BE2C (cell line): ENCODE results near the gene BUD31.

Experiments used
- DNase-seq: peaks from one replicate; pipeline ENCODE4 v3.0.0-alpha.2; 2020
- H3K27me3 ChIP-seq: fragments of 250-450 bp; sonication (Bioruptor Pico); 2 replicates; pipeline ENCODE4 v1.5.1; 2020; ENCODE audit warnings: mild to moderate bottlenecking
- H3K36me3 ChIP-seq: fragments of 250-450 bp; sonication (Bioruptor Pico); 2 replicates; pipeline ENCODE4 v1.5.1; 2020; ENCODE audit warnings: mild to moderate bottlenecking
- H3K4me1 ChIP-seq: fragments of 250-450 bp; sonication (Bioruptor Pico); 2 replicates; pipeline ENCODE4 v1.5.1; 2020
- H3K4me3 ChIP-seq: 2 replicates; pipeline ENCODE4 v1.5.1; 2011; ENCODE audit warnings: low read depth, low read length
- H3K9me3 ChIP-seq: fragments of 250-450 bp; sonication (Bioruptor Pico); 2 replicates; pipeline ENCODE4 v1.5.1; 2020
- TF ChIP-seq, protein P1 (sequence below): IDR thresholded peaks from 2 replicates; pipeline ENCODE4 v1.5.1; 2012; ENCODE audit warnings: mild to moderate bottlenecking, low read depth, low read length

BUD31 gene

DNA sequence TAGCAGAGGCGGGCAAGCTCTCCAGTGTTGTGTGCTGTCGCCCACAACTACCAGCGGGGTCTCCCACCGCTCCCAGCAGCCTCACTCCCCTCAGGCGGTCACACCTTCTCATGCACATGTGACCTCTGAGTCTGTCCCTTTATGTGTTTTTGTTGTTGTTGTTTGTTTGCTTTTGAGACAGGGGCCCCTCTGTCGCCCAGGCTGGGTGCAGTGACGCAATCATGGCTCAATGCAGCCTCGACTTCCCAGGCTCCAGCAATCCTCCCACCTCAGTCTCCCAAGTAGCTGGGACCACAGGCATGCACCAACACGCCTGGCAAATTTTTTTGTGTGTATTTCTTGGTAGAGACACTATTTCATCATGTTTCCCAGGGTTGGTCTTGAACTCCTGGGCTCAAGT lies 31.4 kb downstream of the BUD31 start:
- Histone ChIP-seq H3K9me3 (no peaks in the 10 kb centered on the region), H3K27me3 (no peaks in the 10 kb centered on the region), H3K4me1 (no peaks in the 10 kb centered on the region; the same call in 1 of the 2 replicates), H3K36me3 (peaks cover 46% of the 10 kb centered on the region), H3K4me3 (no peak overlapping the region; the same call in 1 of the 2 replicates)
- TF ChIP-seq, protein P1, sequence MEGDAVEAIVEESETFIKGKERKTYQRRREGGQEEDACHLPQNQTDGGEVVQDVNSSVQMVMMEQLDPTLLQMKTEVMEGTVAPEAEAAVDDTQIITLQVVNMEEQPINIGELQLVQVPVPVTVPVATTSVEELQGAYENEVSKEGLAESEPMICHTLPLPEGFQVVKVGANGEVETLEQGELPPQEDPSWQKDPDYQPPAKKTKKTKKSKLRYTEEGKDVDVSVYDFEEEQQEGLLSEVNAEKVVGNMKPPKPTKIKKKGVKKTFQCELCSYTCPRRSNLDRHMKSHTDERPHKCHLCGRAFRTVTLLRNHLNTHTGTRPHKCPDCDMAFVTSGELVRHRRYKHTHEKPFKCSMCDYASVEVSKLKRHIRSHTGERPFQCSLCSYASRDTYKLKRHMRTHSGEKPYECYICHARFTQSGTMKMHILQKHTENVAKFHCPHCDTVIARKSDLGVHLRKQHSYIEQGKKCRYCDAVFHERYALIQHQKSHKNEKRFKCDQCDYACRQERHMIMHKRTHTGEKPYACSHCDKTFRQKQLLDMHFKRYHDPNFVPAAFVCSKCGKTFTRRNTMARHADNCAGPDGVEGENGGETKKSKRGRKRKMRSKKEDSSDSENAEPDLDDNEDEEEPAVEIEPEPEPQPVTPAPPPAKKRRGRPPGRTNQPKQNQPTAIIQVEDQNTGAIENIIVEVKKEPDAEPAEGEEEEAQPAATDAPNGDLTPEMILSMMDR, result no peak
- DNase-seq, result no peak

DNA sequence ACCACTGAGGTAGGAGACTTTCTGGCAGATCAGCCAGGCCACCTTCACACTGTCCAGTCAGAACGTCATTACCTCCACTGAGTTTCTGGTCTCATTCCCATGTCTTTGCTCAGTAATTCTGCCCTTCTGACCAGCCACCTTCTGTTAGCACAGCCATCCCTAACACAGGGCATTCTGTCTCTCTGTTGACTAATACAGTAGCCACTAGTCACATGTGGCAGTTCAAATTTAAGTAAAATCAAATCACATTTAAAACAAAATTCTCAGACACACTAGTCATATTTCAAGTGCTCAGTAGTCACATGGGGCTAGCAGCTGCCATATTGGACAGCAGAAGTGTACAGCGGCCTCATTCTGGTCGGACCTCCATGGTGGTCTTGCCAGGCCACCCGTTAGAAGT lies 37.3 kb downstream of the BUD31 start:
- no peak overlapping the region for H3K4me3 ChIP-seq
- TF ChIP-seq, protein P1, result no peak
- no peak for DNase-seq
- no peaks in the 10 kb centered on the region for H3K4me1 ChIP-seq
- H3K27me3 ChIP-seq, result no peaks in the 10 kb centered on the region
- H3K9me3 ChIP-seq, result no peaks in the 10 kb centered on the region
- peaks cover 77% of the 10 kb centered on the region for H3K36me3 ChIP-seq

DNA sequence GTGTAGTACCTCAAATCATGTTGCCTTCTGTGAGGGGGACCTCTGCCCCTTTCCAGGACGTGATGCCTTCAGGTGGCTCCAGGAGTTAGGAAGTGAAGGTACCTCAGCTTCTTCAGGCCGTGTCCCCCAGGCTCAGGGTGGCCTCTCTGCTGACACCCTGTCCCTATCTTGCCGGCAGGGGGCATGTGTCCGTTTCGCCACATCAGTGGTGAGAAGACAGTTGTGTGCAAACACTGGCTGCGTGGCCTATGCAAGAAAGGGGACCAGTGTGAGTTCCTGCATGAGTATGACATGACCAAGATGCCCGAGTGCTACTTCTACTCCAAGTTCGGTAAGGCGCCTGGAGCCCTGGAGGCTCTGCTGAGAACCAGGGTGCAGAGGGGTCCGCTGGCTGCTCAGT lies 39.2 kb downstream of the BUD31 start:
- peaks cover 80% of the 10 kb centered on the region for H3K36me3 ChIP-seq

DNA sequence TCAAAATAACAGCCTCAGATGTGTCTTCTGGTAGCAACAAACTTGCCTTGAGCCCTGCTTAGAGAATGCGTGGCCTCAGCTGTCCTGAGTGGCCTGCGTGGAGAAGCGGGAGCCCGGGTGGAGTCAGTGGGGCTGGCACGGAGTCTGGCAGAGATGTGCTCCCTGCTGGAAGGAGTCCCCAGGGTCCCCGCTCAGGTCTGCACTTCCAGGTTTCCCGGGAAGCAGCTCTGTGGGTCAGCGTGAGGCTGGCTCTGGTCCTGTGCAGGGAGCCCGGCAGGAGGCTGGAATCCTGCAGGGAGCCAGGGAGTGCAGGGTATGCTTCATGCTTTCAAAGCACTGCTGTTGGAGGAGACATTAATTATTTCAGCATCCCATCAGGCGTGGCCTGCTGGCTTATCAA lies 40.1 kb downstream of the BUD31 start:
- Histone ChIP-seq H3K27me3 (no peaks in the 10 kb centered on the region), H3K36me3 (peaks cover 80% of the 10 kb centered on the region), H3K4me3 (no peak overlapping the region), H3K9me3 (no peaks in the 10 kb centered on the region), H3K4me1 (no peaks in the 10 kb centered on the region)
- DNase-seq, result no peak
- TF ChIP-seq, protein P1, result no peak

More for the DNA sequence above, 39.2 kb downstream of the BUD31 start:
- DNase-seq, result peak; percentile 33
- no peaks in the 10 kb centered on the region for H3K27me3 ChIP-seq
- TF ChIP-seq, protein P1, result peak; percentile 35
- H3K9me3 ChIP-seq, result no peaks in the 10 kb centered on the region
- no peak overlapping the region for H3K4me3 ChIP-seq
- H3K4me1 ChIP-seq, result no peaks in the 10 kb centered on the region

DNA sequence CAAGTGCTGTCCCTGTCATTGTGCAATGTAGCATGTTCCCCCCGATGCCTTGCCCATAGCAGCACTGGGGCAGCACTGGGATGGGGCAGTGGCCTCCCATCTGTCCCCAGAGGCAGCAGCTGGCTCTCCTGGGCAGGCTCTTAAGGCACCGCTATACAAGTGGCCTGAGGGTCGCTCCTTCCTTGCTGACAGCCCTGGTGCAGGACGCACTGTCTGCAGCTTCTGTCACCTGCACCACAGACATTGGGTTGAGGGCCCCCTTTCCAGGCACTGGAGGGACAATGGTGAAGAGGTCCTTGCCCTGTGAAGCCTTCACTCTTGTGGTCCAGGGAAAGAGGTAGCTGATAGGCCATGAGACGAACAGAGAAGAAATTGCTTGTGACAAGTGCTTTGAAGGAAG lies 40.6 kb downstream of the BUD31 start:
- Histone ChIP-seq H3K36me3 (peaks cover 82% of the 10 kb centered on the region), H3K9me3 (no peaks in the 10 kb centered on the region), H3K4me1 (no peaks in the 10 kb centered on the region), H3K27me3 (no peaks in the 10 kb centered on the region), H3K4me3 (no peak overlapping the region)
- TF ChIP-seq, protein P1, result no peak
- DNase-seq, result no peak

DNA sequence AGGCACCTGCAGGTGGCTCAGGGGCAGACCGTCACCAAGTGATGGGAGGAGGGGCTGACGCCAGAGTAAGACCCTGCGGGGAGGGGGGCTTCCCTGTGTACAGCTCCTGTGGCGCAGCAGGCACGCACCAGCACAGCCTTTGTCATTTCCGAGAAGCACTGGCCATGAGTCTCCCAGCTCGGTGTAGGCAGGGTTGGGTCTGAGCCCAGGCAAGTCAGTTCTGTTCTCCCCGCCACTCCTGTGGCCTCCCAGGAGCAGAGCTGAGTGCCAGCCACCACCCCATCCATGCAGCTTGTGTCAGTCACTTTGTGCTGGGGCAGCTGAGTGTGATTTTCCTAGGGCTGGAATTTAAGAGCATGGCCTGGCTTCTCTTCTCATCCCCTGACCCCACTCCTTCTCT lies 43.2 kb downstream of the BUD31 start:
- Histone ChIP-seq H3K36me3 (peaks cover 88% of the 10 kb centered on the region), H3K9me3 (no peaks in the 10 kb centered on the region), H3K4me3 (no peak overlapping the region), H3K4me1 (no peaks in the 10 kb centered on the region), H3K27me3 (no peaks in the 10 kb centered on the region)
- TF ChIP-seq, protein P1, result no peak
- DNase-seq, result no peak
